GM19023 (cell line): ENCODE results near the gene TEF.
A peak's percentile ranks its signal among the peaks of the same experiment; 100 is the strongest.
"Not testable (repeated sequence)": the region's sequence is repeated elsewhere in the genome, so short reads cannot be mapped to it uniquely, and the experiment has no call there.

Source experiments
- ATAC-seq: cut with Tn5 transposase; IDR thresholded peaks from one replicate; pipeline ENCODE4 v1.9.1; 2021; ENCODE audit warnings: mild to moderate bottlenecking, moderate library complexity; ENCODE audit not compliant: unreplicated experiment

TEF gene

DNA sequence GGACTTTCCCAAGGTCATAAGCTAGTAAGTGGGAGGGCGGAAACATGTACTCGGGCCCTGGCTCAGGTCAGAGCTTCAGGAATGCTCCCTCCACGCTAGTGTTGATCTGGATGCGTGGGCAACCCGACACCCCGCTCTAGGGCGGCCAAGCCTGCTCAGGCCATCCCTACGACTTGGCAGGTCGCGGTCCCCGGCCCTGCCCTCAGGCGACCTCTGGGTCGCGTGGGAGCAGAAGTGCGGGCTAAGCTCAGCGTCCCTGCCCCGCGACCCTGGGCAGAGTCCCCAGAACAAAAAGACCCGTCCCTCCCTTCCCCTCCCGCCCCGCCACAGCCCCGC, 781 bp upstream of the TEF start:
- ATAC-seq, result peak; percentile 12

DNA sequence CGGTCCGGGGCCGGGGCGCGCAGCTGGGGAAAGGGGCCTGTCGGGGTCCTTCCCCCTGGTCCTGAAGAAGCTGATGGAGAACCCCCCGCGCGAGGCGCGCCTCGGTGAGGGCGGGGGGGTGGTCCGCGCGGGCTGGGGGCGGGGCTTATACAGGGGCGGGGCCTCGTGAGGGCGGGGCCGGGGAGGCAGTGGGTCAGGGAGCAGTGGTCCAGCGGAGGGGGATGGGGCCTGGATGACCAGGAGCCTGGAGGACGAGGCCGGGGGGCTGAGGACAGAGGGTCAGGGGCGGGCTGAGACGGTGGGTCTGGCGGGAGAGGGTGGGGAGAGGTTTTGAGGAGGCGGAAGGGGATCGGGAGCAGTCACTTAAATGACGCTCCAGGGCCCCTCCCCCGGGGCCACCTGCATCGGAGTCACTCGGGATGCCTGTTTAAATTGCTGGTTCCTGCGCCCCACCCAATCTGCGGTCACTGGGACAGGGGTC, 396 bp downstream of the TEF start:
- peak; percentile 35 for ATAC-seq

DNA sequence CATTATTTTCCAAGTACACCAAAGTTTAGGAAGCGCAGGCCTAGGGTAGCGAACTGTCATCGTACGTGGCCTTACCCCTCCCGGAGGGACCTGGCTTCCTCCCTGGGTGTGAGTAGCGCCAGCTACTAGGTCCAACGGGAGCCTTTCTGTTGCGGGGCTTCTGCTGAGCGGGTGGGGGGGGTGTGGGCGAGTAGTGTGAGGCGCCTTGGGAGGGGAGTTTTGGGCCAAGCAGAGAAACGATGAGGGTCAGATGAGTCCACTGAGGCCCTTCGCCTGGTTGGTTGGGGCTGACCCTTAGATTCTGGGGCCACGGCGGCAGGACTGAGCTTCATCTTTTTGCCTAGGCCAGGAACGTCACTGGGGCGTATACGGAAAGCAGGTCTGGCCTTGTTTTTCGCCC, 868 bp downstream of the TEF start:
- no peak for ATAC-seq

DNA sequence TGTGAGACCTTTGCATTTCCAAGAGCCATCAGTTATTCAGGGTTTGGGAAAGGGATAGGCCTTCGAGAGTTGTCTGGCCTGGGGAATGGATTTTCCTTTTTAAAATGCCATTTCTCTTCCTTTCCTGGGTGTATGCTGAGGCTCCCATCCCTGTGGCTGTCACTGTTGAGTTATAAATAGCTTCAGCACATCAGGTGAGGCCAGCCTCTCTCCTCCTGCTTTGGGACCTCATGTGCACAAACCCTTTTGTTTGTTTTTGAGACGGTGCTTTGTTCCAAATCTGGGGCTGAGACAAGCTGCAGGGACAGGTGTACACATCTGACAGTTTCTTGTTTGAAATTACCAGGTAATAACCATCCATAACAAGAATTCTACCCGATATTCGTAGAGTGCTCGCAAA, 1.3 kb downstream of the TEF start:
- ATAC-seq, result no peak

DNA sequence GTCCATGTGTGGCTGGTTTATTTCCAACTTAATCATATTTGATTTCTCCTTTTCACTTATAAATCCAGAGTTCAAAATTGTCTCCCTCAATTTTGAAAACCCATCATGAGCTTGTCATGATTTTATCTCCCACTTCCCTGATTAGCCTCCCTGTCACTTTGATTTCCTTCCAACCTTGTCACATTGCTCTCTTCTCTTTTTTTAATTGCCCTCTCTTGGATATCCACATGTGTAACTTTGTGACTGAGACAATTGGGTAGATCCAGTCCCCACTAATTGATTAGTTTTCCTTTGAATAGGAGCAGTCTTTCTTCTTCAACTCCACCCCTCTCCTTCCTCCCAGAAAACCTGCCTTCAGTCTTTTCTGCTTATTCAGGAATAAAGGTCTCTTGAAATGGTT, 2.4 kb downstream of the TEF start:
- no peak for ATAC-seq

DNA sequence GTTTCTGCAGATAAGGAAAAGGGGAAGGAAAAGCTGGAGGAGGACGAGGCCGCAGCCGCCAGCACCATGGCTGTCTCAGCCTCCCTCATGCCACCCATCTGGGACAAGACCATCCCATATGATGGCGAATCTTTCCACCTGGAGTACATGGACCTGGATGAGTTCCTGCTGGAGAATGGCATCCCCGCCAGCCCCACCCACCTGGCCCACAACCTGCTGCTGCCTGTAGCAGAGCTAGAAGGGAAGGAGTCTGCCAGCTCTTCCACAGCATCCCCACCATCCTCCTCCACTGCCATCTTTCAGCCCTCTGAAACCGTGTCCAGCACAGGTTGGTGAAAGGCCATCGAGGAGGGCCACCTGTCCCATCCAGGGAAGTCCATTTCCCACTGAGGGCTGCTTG, 5.6 kb downstream of the TEF start:
- no peak for ATAC-seq

DNA sequence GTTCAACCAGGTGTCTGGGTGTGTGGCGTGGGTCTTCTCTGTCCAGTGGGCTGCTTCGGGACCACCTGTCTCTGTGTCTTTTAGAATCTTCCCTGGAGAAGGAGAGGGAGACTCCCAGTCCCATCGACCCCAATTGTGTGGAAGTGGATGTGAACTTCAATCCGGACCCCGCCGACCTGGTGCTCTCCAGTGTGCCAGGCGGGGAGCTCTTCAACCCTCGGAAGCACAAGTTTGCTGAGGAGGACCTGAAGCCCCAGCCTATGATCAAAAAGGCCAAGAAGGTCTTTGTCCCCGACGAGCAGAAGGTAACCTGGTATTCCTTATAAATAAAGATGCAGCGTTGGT, 12.2 kb downstream of the TEF start:
- no peak for ATAC-seq

DNA sequence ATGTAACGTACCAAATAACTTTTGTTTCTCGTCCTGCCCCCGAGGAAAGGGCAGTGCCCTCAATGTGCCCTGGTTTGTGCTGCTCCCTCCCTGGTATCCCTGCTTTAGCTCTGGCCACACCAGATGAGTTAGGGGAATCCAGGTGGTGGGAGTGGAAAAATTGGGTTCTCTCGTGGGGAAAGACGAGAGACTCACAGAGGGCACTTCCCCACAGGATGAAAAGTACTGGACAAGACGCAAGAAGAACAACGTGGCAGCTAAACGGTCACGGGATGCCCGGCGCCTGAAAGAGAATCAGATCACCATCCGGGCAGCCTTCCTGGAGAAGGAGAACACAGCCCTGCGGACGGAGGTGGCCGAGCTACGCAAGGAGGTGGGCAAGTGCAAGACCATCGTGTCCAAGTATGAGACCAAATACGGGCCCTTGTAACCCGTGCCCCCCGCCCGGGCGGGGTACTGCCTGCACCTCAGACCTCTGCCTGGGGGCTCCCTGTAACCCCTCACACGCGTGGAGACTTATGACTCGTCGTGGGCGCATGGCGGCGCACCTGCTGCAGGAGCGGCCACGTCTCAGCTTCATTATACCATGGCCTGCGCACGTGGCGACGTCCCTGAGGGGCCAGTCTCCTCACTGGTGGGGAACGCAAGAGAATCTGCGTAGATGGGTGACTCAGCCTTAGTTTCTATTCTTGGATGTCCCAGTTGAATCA, 13.9 kb downstream of the TEF start:
- ATAC-seq, result no peak

DNA sequence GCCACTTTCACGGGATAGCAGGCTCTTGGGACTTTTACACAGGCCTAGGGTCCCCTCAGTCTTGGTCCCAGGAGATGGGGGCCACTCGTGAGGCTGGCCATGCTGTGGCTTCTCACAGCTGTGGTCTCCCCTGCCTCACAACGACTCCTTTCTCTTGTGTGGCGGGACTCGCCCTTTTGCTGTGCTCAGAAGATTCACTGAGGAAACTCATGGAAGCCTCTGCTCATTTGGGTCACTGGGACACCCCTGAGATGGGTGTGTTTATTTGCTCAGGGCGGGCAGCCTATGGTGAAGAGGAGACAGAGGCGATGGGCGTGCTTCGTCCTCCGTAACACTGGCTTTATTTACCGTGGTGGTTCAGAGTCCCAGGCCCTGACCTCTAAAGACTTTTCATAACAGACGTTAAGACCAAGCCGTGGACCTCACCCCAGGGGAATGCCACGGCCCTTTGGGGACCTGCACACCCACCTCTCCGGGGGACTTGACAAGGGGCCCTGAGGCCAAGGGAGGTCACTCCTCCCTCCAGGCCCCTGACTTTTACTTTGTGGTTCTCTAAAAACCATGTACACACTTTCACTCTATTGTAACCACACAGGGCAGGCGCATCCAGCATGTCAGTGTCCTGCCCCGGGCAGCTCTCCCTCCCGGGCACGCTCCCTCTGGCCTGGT, 15.5 kb downstream of the TEF start:
- no peak for ATAC-seq

DNA sequence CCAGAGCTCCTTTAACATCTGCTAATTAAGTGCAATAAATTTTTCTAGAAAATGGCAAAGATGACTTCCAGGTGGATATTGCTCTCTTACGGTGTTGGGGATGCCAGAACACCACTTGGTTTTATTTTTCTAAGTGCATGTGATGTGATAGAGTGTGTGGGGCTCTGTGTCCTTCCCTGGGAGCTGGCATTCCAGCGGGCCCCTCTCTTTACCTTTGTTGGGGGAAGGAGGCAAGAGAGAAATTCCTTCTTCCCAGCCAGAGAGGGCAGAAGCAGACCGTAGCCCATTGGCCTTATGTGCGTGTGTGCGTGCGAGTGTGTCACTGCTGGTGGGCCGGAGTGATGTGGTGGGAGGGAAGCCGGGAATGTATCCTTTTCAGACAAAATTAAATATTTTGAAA, 17.2 kb downstream of the TEF start:
- no peak for ATAC-seq

DNA sequence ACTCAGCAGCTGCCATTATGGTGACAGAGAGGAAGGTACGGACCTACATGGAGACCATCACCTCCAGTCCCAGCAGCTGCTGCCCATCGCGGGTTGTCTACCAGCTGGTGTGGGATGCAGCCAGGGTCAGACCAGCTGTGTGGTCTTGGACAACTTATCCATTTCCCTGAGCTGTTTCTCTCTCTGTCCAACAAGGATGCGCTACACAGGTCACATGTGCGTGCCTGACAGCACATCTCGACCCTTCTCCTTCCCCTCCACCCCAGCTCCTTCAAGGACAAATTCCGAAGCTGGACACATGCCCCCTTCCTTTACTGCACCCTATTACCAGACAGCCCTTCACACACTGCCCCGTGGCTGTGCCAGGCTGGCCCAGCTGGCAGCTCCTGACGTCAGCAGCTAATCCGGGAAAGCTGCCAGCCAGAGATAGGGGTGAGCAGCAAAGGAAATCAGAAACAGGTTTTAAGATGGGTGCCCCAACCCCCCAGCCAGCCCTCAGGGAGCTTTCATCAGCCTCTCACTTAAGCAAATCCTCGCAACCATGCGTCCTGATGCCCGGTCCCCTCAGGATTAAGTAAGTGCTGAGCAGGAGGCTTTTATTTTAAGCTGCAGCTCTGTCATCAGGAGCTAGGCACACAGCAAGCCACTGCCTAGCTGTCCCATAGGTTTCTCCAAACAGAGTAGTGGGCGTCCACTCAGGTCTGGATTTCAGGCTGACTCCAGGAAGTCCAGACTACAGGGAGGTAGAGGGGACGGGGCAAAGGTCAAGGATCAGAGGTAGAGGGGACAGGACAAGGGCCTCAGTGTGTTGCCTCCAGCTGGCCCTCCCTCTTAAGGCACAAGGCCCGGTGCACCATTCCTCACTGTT, 20.3 kb downstream of the TEF start:
- no peak for ATAC-seq

DNA sequence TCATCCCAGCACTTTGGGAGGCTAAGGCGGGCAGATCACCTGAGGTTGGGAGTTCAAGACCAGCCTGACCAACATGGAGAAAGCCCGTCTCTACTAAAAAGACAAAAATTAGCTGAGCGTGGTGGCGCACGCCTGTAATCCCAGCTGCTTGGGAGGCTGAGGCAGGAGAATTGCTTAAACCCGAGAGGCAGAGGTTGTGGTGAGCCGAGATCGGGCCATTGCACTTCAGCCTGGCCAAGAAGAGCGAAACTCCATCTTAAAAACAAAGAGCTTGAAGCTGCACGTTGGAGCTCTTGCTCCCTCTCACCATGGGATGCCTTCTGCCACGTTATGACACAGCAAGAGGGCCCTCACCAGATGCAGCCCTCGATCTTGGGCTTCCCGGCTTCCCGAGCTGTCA, 21.1 kb downstream of the TEF start:
- ATAC-seq, result not testable (repeated sequence)

DNA sequence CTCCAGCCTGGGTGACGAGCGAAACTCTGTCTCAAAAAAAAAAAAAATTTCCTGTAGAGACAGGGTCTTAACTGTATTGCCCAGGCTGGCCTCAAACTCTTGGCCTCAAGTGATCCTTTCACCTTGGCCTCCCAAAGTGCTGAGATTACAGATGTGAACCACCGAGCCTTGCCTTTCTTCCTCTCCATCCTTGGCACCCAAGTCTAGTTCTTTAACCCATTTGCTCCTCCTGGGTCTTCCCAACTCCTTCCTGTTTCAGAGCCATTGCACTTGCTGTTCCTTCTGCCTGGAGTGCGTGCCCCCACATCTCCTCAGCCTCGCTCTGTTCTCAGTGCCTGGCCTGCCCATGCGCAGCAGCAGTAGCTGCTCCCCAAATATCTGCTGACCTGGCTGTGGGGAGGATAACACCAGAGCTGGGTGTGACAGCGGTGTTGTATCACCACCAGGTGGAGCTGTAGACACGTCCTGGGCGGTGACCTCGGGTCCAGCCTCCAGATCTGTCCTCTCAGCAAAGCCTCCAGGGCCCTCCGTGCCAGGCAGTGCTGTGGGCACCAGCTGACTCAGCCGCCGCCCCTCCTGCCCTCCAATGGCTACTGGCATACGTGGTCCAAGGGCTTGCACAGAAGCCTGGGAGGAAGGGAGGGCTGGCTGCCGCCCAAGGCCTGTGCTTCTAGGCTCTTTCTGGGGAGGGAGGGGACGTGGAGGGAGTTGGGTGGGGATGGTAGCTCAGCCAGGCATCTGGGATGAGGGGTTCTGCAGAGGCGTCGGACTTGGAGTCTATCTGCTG, 22.0 kb downstream of the TEF start:
- ATAC-seq, result no peak

DNA sequence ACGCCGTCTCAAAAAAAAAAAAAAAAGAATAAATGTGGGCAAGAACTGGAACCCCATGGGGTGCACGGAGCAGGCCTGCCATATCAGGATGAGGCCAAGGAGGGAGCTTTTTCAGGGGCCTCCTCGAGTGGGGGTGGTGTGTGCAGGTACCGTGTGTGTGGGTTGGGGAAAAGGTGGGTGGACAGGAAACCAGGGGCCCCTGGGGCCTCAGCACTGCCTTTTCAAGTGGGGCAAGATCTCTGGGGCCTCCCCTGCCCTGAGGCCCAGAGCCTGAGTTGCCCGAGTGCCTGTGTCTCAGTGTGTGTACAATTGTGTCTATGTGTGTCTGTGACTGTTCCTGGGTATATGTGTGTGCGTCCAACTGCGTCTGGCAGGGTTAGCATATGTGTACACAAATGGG, 23.8 kb downstream of the TEF start:
- ATAC-seq, result no peak

DNA sequence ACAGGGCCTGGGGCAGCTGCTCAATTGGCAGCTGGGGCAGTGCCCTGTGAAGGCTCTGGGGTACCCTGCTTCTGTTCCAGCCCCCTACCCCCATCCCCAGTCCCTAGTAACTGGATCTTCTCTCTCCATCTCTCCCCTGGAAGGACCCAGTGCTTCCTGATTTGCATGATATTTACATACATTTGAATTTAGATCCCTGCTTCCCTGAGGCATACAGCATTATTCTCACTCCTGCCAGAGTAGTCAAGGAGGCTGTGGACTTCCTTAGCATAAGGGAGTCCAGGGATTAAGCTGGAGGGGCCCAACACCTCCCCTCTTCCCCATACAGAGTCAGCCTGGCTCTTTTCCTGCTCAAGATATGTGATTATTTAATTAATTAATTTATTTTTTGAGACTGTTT, 24.7 kb downstream of the TEF start:
- ATAC-seq, result no peak

DNA sequence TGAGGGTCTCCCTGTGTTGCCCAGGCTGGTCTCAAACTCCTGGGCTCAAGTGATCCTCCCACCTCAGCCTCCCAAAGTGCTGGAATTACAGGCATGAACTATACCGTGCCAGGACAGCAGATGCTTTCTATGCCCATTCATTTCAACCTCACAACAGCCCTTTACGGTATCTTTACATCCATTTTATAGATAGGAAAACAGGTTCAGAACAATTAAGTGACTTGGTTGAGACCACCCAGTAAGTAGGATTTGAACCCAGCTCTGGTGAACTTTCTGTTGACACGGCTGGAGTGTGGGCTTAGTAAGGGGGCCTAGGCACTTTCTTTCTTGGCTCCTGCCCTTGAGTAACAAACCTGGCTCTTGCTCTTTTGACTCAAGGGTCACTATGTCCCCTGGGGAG, 25.7 kb downstream of the TEF start:
- no peak for ATAC-seq

DNA sequence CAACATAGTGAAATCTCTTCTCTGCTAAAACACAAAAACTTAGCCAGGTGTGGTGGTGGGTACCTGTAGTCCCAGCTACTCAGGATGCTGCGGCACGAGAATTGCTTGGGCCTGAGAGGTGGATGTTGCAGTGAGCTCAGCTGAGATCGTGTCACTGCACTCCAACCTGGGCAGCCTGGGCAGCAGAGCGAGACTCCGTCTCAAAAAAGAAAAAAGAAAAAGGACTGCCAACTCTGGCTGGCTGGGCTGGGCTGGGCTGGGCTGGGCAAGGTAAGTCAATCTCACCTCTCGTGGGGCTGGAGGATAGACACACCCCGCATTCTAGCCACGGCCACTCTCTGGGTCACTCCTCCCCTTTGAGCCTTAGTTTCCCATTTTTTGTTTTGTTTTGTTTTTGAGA, 26.9 kb downstream of the TEF start:
- ATAC-seq, result no peak

DNA sequence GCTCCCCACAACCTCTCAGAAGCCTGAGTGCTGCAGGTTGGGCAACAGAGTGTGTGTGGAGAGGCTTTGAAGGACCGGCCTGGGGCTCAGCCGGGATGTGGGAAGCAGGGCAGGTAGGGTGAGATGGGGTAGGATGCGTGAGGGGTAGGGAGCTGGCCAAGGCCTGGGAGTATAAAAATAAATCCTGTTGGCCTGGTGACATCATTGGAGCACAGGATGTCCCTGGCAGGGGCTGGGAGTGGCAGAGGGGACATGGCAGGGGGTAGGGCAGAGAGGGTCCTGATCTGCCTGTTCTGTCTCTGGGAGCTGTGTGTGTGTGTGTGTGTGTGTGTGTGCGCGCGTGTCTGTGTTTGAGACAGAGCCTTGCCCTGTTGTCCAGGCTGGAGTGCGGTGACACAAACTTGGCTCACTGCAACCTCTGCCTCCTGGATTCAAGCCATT, 28.6 kb downstream of the TEF start:
- ATAC-seq, result no peak

DNA sequence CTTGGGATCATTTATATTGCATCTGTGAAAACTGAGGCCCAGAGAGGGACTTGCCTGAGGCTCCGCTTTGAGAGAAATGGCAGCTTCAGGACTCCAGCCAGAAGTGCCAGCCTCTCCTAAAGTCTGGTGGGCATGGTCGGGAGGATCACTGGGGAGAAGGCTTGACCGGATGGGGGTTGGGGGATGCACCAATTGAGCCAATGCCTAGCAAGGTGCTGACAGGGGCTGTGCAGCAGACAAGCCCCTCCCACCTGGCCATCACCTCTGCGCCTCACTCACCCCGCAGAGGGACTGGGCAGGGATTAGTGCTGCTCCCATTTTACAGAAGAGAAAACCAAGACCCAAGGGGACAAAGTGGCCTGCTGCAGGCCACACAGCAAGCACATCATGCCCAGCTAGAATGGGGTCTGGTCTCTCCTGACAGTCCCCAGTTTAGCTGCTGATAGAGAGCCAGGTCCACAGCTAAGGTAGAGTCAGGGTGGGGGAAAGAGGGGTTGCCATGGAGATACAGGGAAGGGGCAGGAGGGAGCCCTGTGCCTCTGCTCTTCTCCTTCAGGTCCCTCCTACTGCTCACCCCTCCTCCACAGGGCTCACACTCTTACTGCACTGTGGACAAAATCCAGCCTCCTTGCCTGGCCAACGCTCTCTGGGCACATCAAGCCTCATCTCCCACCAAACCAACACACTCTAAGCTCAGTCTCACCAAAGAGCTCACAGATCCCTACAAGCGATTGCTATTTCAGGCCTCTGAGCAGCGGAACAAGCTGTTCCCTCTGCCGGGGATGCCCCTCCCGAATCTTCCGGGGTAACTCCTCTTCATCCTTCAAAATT, 29.5 kb downstream of the TEF start:
- no peak for ATAC-seq

DNA sequence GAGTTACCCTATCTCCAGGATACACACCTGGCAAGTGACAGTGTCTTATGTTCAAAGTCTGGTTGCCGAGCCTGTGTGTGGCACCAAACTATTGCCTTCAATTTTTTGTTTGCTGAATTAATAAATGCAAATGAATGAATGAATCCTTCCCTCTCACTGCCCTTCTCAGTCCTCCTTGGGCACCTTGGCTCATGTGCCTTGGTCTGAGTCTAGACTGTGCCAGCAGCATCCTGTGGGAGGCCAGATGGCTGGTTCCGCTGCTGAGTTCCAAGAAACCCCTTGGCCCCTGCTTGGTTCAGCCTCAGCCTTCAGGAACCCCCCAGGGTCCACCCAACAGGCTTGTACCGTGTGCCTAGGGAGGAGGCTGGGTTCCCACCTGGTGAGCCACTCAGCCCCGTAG, 33.8 kb downstream of the TEF start:
- ATAC-seq, result no peak
